ENCODE data around the gene NEGR1.

NEGR1 gene

GRCh38 chr1:71350805-71351204 is 931.5 kb downstream of the NEGR1 start:
- DNase-seq (ENCODE audit: low spot score): no peak

GRCh38 chr1:71350330-71350729 is 932.0 kb downstream of the NEGR1 start:
- no peak for DNase-seq (ENCODE audit: low spot score)

Measured in left forelimb (tissue), 1 donor.